PC-3 (cell line): ENCODE data around the gene CCDC136. TPM values are rescaled to one million over a fixed set of nuclear protein-coding genes. Genes with fewer than 3 reads are reported as not detected.
A peak's percentile ranks its signal among the peaks of the same experiment; 100 is the strongest.

Experiments
- ATAC-seq: fragments of 200-7000 bp; cut with Tn5 transposase; 2 replicates; pipeline ENCODE4 v1.9.1; 2020; ENCODE audit warnings: mild to moderate bottlenecking, moderate library complexity
- BruUV-seq: library from RNA; stranded (reverse); fragments of 400-500 nt; replicated peaks from 2 replicates; lab custom pipeline; 2021; lab: Mats Ljungman, UMichigan
- CTCF ChIA-PET: fragments of 300-600 bp; sonication (Branson Sonifier 250); formaldehyde crosslinking; loops from one replicate; lab custom pipeline; 2022; ENCODE audit warnings: antibody characterized with exemption; lab: Charles Lee
- POLR2A ChIA-PET: fragments of 300-600 bp; sonication (Branson Sonifier 250); formaldehyde crosslinking; loops from one replicate; lab custom pipeline; 2022; ENCODE audit warnings: antibody characterized with exemption; ENCODE audit not compliant: unreplicated experiment; lab: Charles Lee
- DNase-seq: peaks from one replicate; pipeline ENCODE4 v3.0.0-alpha.2; 2015
- H2AFZ ChIP-seq: fragments of 300-600 bp; sonication (generic); 2 replicates; pipeline ENCODE4 v1.6.0; 2016; ENCODE audit warnings: antibody characterized with exemption, low read length
- H3F3A ChIP-seq: fragments of 300-600 bp; sonication (generic); one replicate; pipeline ENCODE4 v1.6.0; 2017; ENCODE audit warnings: antibody characterized with exemption, low read length, control low read depth, mild to moderate bottlenecking; ENCODE audit not compliant: unreplicated experiment
- H3K27ac ChIP-seq: fragments of 300-600 bp; sonication (generic); 2 replicates; pipeline ENCODE4 v1.5.1; 2016; ENCODE audit warnings: mild to moderate bottlenecking, low read length
- H3K27me3 ChIP-seq: fragments of 300-600 bp; sonication (generic); 2 replicates; pipeline ENCODE4 v1.6.1; 2016; ENCODE audit warnings: low read length, mixed read lengths
- H3K36me3 ChIP-seq: fragments of 300-600 bp; sonication (generic); 2 replicates; pipeline ENCODE4 v1.6.1; 2016; ENCODE audit warnings: low read depth, mixed run types, low read length, mixed read lengths
- H3K4me1 ChIP-seq: fragments of 300-600 bp; sonication (generic); 2 replicates; pipeline ENCODE4 v1.5.1; 2016; ENCODE audit warnings: low read length; ENCODE audit not compliant: insufficient read depth
- H3K4me2 ChIP-seq: fragments of 300-600 bp; sonication (generic); 2 replicates; pipeline ENCODE4 v1.6.0; 2016; ENCODE audit warnings: low read length
- H3K4me3 ChIP-seq: fragments of 300-600 bp; sonication (generic); 2 replicates; pipeline ENCODE4 v1.5.1; 2016; ENCODE audit warnings: mild to moderate bottlenecking, low read length, mixed read lengths
- H3K79me2 ChIP-seq: fragments of 300-600 bp; sonication (generic); 2 replicates; pipeline ENCODE4 v1.6.1; 2017; ENCODE audit warnings: low read length, mixed read lengths
- H3K9ac ChIP-seq: fragments of 300-600 bp; sonication (generic); 2 replicates; pipeline ENCODE4 v1.6.0; 2016; ENCODE audit warnings: mild to moderate bottlenecking, low read length
- H3K9me2 ChIP-seq: fragments of 300-600 bp; sonication (generic); replicated peaks from 2 replicates; pipeline ENCODE4 v1.6.1; 2016; ENCODE audit warnings: mixed run types, low read length, mixed read lengths
- H3K9me3 ChIP-seq: fragments of 300-600 bp; sonication (generic); 2 replicates; pipeline ENCODE4 v1.6.1; 2016; ENCODE audit warnings: low read length, mixed read lengths
- H4K20me1 ChIP-seq: fragments of 300-600 bp; sonication (generic); 2 replicates; pipeline ENCODE4 v1.6.1; 2016; ENCODE audit warnings: low read length, mixed read lengths
- CTCF ChIP-seq: fragments of 300-600 bp; sonication (generic); conservative IDR thresholded peaks from 2 replicates; pipeline ENCODE4 v1.5.1; 2017; ENCODE audit warnings: antibody characterized with exemption, low read depth, mild to moderate bottlenecking, low read length
- EZH2 ChIP-seq: fragments of 300-600 bp; sonication (generic); IDR thresholded peaks from one replicate; pipeline ENCODE4 v1.6.1; 2017; ENCODE audit warnings: antibody characterized with exemption, mild to moderate bottlenecking, low read length; ENCODE audit not compliant: unreplicated experiment
- EZH2phosphoT487 ChIP-seq: fragments of 300-600 bp; sonication (generic); IDR thresholded peaks from 2 replicates; pipeline ENCODE4 v1.6.1; 2018; ENCODE audit warnings: mild to moderate bottlenecking, antibody characterized with exemption, low read length, borderline replicate concordance
- intact Hi-C: fragments of 100-400 bp; cut with micrococcal nuclease; formaldehyde crosslinking; loops from 2 replicates; pipeline ENCODE4 v1.9.0; 2023
- total RNA-seq: library from RNA; depleted of rRNA; stranded (reverse); fragments of >200 nt; gene quantifications from 2 replicates; pipeline ENCODE4 v1.2.3, GENCODE V29; 2014

The CCDC136 gene
- total RNA-seq, 1 experiment from 2014 or later: 10.5 TPM

- Histone ChIP-seq H3K36me3 (no peaks in the 10 kb centered on the region), H3K27me3 (no peaks in the 10 kb centered on the region), H3K9me2 (no peaks in the 10 kb centered on the region), H4K20me1 (no peaks in the 10 kb centered on the region), H2AFZ (peak overlapping the region; percentile 52), H3K9ac (peak overlapping the region; percentile 40; the same call in 1 of the 2 replicates), H3K27ac (peak overlapping the region; percentile 85), H3K79me2 (peaks cover 17% of the 10 kb centered on the region), H3K4me1 (peaks cover 43% of the 10 kb centered on the region), H3K4me3 (no peak overlapping the region), H3F3A (no peaks in the 10 kb centered on the region), H3K9me3 (no peaks in the 10 kb centered on the region), H3K4me2 (peak overlapping the region; percentile 58)
- no peak for TF ChIP-seq EZH2phosphoT487
- TF ChIP-seq CTCF: no peak
- TF ChIP-seq EZH2: no peak
- peak; percentile 54 for DNase-seq
- intact Hi-C loops: loop anchor here (1.0 kb wide), 1 partner anchor 35 kb away; the partner anchor contains the start of gene ATP6V1F
- BruUV-seq: TSS peak; percentile 52
- ChIA-PET CTCF (interaction anchor here (1.0 kb wide), 1 partner anchor 15 kb away, joined by 5 read pairs; no protein-coding TSS in a partner anchor), POLR2A (interaction anchor here (0.6 kb wide), 1 partner anchor 9 kb away, joined by 6 read pairs; no protein-coding TSS in a partner anchor)
- no peak for ATAC-seq
Measured at GRCh38 chr7:128826916-128827247, 35.1 kb downstream of the CCDC136 start.

- ATAC-seq: peak; percentile 66
- ChIA-PET POLR2A (interaction anchor here (0.9 kb wide), 1 partner anchor 88 kb away, joined by 3 read pairs; the partner anchor contains the start of gene CALU), CTCF (interaction anchor here (1.0 kb wide), 1 partner anchor 14 kb away, joined by 5 read pairs; no protein-coding TSS in a partner anchor)
- Histone ChIP-seq H3F3A (no peaks in the 10 kb centered on the region), H3K9me2 (no peaks in the 10 kb centered on the region), H3K9me3 (no peaks in the 10 kb centered on the region), H3K4me2 (peak overlapping the region; percentile 58), H3K27ac (peak overlapping the region; percentile 85), H3K9ac (peak overlapping the region; percentile 40), H3K27me3 (no peaks in the 10 kb centered on the region), H2AFZ (peak overlapping the region; percentile 52), H3K79me2 (peaks cover 22% of the 10 kb centered on the region), H3K36me3 (no peaks in the 10 kb centered on the region), H3K4me1 (peaks cover 46% of the 10 kb centered on the region), H3K4me3 (no peak overlapping the region), H4K20me1 (no peaks in the 10 kb centered on the region)
- TF ChIP-seq CTCF (no peak), EZH2phosphoT487 (no peak), EZH2 (no peak)
- DNase-seq: peak; percentile 78
- BruUV-seq: no TSS peak
- intact Hi-C loops: loop anchor here (1.0 kb wide), 1 partner anchor 35 kb away; the partner anchor contains the start of gene ATP6V1F
Measured at GRCh38 chr7:128827248-128827958, 35.6 kb downstream of the CCDC136 start.
